ENCODE data around the gene PEX3.

DNA sequence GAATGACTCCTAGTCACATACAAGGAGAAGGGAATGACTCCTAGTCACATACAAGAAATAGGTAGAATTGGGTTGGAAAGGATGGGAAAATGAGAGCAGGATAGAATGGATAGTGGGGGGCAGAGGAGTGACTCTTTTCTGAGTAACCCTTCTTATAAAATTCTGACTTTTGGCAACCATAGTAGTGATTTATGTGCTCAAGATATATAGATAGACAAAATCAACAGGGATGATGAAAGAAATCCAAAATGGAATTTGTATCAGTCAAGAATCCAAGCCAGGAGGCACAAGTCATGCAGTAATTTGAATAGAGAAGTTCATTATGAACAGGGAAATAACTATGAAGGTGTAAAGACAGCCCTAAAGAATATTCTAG is 41.8 kb upstream of the PEX3 start:
- no peak for TF ChIP-seq POLR2A (IDR thresholded peaks at IDR 0.05)
- TF ChIP-seq, protein P1, sequence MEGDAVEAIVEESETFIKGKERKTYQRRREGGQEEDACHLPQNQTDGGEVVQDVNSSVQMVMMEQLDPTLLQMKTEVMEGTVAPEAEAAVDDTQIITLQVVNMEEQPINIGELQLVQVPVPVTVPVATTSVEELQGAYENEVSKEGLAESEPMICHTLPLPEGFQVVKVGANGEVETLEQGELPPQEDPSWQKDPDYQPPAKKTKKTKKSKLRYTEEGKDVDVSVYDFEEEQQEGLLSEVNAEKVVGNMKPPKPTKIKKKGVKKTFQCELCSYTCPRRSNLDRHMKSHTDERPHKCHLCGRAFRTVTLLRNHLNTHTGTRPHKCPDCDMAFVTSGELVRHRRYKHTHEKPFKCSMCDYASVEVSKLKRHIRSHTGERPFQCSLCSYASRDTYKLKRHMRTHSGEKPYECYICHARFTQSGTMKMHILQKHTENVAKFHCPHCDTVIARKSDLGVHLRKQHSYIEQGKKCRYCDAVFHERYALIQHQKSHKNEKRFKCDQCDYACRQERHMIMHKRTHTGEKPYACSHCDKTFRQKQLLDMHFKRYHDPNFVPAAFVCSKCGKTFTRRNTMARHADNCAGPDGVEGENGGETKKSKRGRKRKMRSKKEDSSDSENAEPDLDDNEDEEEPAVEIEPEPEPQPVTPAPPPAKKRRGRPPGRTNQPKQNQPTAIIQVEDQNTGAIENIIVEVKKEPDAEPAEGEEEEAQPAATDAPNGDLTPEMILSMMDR (IDR thresholded peaks at IDR 0.05 in 4 of 5, conservative IDR thresholded peaks at IDR 0.05 in 1 of 5), result no peak

Measured in gastrocnemius medialis (tissue), 4 donors.